ENCODE data around the gene NINJ1. TPM values are rescaled to one million over a fixed set of nuclear protein-coding genes. Genes with fewer than 3 reads are reported as not detected.

The NINJ1 gene
- total and polyA plus RNA-seq, 2 of the 13 experiments (the other 11 are each of a cell fraction or from before 2014, with no cell fraction given) = 81.2 to 92.1 TPM

GRCh38 chr9:93159601-93160471 lies 25.8 kb upstream of the NINJ1 start (continued):
- TF ChIP-seq ZNF784 (CRISPR knock-in tag; IDR thresholded peaks at IDR 0.05; ENCODE audit: borderline replicate concordance) (0 out of 2 replicates have a peak, but pooled peaks have one; percentile 43), ZNF652 (CRISPR knock-in tag; IDR thresholded peaks at IDR 0.05; ENCODE audit: borderline replicate concordance, low read depth) (peak; percentile 51; the same call in 1 of the 2 replicates), CHD4 (IDR thresholded peaks at IDR 0.05; ENCODE audit: borderline replicate concordance, low read length) (no peak), ZNF253 (CRISPR knock-in tag; IDR thresholded peaks at IDR 0.05; ENCODE audit: borderline replicate concordance) (no peak), TCF12 (IDR thresholded peaks at IDR 0.05) (no peak), TCF12 (CRISPR knock-in tag; IDR thresholded peaks at IDR 0.05) (no peak), TBX2 (CRISPR knock-in tag; IDR thresholded peaks at IDR 0.05; ENCODE audit: borderline replicate concordance) (0 out of 2 replicates have a peak, but pooled peaks have one; percentile 48), NR0B2 (CRISPR knock-in tag; IDR thresholded peaks at IDR 0.05) (no peak), TCF7 (IDR thresholded peaks at IDR 0.05; ENCODE audit: low read depth) (no peak), ZFAT (CRISPR knock-in tag; conservative IDR thresholded peaks at IDR 0.05) (no peak), ZNF331 (CRISPR knock-in tag; IDR thresholded peaks at IDR 0.05) (peak; percentile 69), RERE (CRISPR knock-in tag; IDR thresholded peaks at IDR 0.05; ENCODE audit: low read depth) (no peak), KDM5B (CRISPR knock-in tag; IDR thresholded peaks at IDR 0.05; ENCODE audit: borderline replicate concordance) (no peak), SNAI1 (CRISPR knock-in tag; IDR thresholded peaks at IDR 0.05; ENCODE audit: borderline replicate concordance) (no peak), NCOA1 (CRISPR knock-in tag; IDR thresholded peaks at IDR 0.05) (no peak), ZBTB1 (CRISPR knock-in tag; IDR thresholded peaks at IDR 0.05; ENCODE audit: borderline replicate concordance) (no peak), ZNF441 (CRISPR knock-in tag; IDR thresholded peaks at IDR 0.05; ENCODE audit: borderline replicate concordance) (0 out of 2 replicates have a peak, but pooled peaks have one; percentile 29), SRY (CRISPR knock-in tag; IDR thresholded peaks at IDR 0.05) (0 out of 2 replicates have a peak, but pooled peaks have one; percentile 48), HOXA9 (CRISPR knock-in tag; IDR thresholded peaks at IDR 0.05; ENCODE audit: borderline replicate concordance) (no peak), JUND (CRISPR knock-in tag; IDR thresholded peaks at IDR 0.05) (no peak), ZNF296 (CRISPR knock-in tag; conservative IDR thresholded peaks at IDR 0.05) (no peak), ZFYVE20 (CRISPR knock-in tag; IDR thresholded peaks at IDR 0.05; ENCODE audit: borderline replicate concordance, low read depth) (no peak), SMC3 (IDR thresholded peaks at IDR 0.05; ENCODE audit: low read length) (peak; percentile 66; the same call in 1 of the 2 replicates), MBD4 (IDR thresholded peaks at IDR 0.05; ENCODE audit: borderline replicate concordance, low read length) (no peak)
